Esophagus squamous epithelium (tissue), 4 donors: ENCODE results near the gene NELL1.

Experiments used
- CTCF ChIP-seq, 6 experiments: fragments of 450-650 bp in 4 of 6; fragments of 200-600 bp in 2 of 6; sonication (generic) in 2 of 6; IDR thresholded peaks; one replicate each; pipeline ENCODE4 v1.5.1; 2016 to 2019; ENCODE audit warnings: antibody characterized with exemption in 6 of 6, mild to moderate bottlenecking in 4 of 6, moderate library complexity in 4 of 6
- POLR2A ChIP-seq, 4 donors: fragments of 450-650 bp; IDR thresholded peaks; one replicate each; pipeline ENCODE4 v1.6.1; 2017; ENCODE audit warnings: antibody characterized with exemption in 4 of 4, mild to moderate bottlenecking in 4 of 4, moderate library complexity in 3 of 4

- TF ChIP-seq CTCF (IDR thresholded peaks at IDR 0.05) (no peak), POLR2A (IDR thresholded peaks at IDR 0.05) (no peak)
Observed at GRCh38 chr11:21169639-21170038, 500.3 kb downstream of the NELL1 start.
